Stimulated activated CD4-positive, alpha-beta T cell treated with anti-CD3 and anti-CD28 coated beads, Interleukin-4, amount 100 ng/mL, for 4 hours (primary cell): ENCODE results near the gene GARIN5B.

ENCODE experiments used
- DNase-seq, 2 experiments: peaks; one replicate each; pipeline ENCODE4 v3.0.0-alpha.2; 2020

The GARIN5B gene

DNA sequence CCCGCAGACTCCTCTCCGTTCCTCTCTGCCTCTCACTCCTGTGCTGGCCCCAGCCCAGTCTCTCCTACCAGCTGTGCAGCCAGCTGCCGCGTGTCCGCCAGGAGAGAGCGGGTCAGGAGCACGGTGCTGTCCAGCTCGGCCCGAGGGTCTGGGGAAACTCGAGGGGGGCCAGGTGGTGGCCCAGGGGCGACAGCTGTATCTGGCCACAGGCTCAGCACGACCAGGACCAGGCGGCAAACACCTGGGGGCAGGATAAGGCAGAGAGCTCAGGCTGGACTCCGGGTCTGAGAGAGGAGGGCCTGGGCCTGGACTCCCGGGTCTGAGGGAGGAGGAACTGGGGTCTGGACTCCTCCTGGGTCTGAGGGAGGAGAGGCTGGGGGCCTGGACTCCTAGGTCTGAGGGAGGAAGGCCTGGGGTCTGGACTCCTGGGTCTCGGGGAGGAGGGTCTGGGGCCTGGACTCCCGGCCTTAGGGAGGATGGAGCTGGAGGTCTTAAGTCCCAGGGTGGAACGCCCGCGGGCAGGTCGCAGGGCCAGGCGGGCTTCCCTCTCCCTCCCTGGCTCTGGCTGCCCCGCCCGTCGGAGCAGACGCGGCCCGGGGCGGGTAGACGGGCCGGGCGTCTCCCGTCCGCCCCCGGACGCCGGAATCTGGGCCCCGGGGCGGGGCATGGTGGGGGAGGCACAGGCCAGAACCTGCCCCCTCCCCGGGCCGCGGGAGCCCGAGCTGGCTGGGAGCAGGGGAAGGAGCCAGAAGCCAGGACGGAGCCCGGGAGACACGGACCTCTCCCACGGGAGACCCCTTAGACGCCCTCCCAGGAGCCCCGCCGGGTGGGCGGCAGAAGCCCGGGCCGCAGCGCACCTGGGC is 5.9 kb upstream of the GARIN5B start:
- DNase-seq: peak in 1 of 2 experiments; percentile 24

DNA sequence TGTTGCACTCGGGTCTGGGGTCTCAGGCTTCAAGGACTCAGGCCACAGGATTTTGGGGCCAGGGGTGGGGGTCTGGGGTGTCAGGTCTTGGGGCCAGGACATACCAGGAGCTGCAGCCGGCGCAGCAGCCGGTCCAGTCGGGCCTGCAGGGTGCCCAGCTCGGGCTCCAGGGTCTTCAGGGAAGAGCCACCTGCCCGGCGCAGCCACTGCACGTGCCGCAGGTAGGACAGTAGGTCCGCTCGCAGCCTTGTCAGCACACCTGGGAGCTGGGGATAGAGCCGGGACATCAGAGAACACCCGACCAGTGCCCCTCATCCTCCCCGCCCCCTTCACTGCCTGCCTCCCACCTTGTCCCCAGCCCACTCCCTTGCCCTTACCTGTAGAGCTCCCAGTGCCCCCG is 5.0 kb upstream of the GARIN5B start:
- DNase-seq: no peak

DNA sequence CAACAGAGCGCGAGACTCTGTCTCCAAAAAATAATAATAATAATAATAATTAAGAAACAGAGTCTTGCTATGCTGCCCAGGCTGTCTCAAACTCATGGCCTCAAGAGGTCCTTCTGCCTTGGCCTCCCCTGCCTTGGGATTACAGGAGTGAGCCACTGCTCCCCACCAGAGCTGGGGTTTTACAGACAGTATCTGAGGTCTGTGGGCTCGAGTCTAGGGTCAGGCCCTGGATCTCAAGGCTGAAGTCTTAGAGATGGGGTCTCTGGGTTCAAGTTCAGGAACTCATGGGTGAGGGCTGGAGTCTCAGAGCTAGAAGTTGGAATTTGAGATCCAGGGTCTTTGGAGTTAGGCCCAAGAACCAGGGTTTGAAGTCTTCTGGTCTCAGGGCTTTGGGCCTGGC is 3.7 kb upstream of the GARIN5B start:
- DNase-seq: no peak

DNA sequence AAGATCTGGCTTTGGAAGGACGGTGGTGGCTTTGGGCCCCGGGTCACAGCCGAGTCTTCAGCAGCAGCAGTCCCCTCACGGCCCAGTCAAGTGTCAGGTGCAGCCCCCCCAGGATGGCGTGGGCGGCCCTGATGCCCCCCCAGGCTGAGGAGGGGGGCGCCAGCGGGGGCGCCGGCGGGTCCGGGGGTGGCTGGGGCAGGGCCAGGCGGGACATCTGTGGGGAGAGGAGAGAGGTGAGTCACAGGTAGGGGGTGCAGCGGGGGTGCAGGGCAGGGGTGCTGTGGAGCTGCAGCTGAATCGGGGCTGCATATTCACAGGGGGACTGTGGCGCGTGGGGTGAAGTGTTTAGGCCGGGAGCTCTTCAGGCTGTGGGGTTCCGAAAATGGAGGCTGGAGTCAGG is 2.9 kb upstream of the GARIN5B start:
- DNase-seq: no peak

DNA sequence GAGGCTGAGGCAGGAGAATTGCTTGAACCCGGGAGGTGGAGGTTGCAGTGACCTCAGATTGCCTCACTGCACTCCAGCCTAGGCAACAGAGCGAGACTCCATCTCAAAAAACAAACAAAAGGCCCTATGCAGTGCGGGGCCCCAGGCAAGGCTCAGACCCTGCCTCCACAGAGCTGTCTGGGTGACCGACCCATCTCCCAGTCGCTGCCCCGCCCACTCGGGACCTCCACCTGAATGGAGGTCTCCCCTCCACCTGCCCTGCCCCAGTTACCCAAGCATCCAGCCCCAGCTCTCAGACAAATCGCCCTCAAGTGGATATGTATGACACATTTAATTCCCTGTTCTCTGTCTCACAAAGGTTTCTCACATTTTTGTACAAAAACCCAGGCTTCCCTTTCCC is 2.2 kb upstream of the GARIN5B start:
- no peak for DNase-seq

DNA sequence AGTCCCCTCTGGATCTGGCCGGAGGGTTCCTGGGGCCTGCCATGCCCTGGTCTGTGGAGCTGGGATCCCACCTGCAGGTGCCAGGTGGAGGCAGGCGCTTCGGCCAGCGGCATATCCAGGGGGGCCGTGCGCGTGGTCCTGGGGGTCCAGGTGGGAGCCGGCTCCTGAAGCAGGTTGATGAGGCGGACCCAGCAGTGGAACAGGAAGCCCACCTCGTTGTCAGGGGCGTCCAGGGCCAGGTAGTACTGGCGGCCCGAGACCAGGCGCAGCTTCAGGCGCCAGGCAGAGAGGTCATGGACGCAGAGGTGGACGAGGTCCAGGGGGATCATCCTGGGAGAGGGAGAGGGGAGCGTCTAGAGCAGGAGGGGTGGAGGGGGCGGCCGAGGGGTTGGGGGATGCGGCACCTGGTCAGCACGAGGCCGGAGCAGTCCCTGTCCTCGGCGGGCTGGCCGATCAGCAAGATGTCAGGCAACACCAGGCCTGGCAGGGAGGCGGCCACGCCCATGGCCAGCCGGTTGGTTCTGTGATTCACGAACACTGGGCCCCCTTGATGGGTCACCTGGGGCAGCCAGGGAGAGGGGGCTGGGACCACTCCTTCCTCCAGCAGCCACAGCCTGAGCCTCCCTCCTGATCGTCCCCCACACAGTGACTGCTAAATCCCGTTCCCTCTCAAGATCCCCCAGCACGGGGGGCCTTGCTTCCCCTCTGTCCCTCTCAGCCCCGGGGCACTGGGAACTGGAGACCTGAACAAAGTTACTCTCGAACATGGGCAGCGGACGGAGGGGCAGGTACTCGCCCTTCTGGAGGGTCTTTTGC is 678 bp downstream of the GARIN5B start:
- no peak for DNase-seq

DNA sequence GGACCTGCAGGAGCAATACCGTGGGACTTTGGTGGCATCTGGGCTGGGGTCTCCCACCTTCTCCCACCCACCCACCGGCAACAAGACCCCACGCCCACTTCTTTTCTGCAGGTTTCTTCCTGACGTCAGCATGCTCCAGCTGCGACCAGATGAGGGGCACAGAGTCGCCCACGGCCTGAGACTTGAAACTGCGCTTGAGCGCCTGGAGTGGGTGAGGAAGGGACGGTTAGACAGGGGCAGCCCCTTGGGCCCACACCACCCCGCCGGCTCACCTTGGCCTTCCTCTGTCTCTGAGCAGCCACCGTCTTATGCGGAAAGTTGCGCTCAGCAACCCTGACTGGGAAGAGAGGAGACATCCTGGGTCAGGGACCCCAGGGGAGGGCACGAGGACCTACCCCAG is 2.2 kb downstream of the GARIN5B start:
- no peak for DNase-seq

DNA sequence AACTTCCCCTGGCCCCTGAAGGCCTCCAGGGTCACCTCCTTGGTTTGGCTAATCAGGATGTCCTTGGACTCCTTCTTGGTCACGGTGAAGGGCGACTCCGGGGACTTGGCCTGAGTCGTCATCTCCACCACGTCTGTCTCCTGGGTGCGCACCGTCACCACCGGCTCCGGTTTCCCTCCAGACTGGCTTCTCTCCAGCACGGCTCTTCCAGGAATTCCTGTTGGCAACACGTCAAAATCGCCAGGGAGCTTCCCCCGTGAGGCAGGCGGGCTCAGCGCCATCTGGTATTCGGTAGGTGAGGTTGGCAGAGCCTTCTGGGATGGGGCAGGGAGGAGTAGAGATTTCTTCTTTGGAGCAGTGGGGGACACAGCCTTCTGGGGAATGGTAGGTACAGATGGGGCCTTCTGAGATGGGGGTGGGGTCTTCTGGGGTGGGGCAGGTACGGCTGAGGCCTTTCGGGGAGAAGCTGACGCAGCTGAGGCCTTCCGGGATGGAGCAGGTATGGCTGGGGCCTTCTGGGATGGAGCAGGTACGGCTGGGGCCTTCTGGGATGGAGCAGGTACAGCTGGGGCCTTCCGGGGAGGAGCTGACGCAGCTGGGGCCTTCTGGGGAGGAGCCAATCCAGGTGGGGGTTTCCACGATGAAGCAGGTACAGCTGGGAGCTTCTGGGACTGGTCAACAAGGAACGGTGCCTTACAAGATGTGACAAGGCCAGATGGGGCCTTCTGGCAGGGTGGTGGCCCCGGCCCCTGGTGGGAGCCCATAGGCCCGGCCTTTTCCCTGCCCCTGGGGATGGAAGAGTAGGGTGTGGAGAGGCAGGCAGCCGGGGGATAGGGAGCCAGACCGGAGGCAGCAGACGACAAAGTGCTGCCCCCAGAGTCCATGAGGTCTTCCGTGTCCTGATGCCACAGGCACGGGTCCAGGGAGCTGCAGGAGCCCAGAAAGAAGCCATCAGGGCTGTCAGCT is 3.8 kb downstream of the GARIN5B start:
- no peak for DNase-seq

DNA sequence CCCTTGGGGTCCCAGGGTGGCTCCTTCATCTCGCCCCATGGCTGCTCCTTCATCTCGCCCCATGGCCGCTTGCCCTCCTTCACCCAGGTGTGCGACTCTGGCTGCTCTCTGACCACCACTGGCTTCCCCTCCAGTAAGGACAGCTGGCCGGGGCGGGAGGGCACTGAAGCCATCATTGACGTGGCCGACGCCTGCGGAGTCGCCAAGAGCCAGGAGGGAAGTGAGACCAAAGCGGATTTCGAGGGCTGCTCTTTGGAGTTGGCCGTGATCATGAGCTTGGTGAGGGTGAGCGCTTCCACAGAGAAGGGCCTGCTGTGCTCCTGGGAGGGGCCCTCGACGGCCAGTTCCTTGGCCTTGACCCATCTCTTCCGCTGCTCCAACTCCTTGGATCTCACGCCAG is 4.6 kb downstream of the GARIN5B start:
- no peak for DNase-seq

DNA sequence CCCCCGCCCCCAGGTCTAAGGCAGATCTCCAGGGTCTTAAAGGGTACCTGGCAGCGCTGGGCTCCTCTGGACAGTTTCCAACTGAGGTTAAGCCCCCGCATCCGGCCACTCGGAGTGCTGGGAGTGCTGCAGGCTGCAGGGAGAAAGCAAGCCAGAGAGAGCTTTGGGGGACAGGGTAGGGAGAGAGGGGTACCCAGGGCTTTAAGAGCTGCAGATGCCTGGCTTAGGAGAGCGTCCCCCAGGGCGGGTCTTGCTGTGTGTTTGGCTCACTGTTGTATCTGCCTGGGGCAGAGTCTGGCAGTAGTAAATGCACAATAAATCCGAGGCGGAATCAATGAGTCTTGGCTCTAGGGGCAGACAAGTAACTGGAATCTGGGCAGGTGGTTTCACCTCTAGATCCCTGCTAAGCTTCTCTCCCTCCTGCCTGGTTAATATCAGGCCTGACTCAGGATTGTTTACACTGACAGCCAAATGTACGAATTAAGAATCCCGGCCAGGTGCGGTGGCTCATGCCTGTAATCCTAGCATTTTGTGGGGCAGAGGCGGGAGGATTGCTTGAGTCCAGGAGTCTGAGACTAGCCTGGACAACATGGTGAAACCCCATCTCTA is 7.7 kb downstream of the GARIN5B start:
- DNase-seq: no peak

DNA sequence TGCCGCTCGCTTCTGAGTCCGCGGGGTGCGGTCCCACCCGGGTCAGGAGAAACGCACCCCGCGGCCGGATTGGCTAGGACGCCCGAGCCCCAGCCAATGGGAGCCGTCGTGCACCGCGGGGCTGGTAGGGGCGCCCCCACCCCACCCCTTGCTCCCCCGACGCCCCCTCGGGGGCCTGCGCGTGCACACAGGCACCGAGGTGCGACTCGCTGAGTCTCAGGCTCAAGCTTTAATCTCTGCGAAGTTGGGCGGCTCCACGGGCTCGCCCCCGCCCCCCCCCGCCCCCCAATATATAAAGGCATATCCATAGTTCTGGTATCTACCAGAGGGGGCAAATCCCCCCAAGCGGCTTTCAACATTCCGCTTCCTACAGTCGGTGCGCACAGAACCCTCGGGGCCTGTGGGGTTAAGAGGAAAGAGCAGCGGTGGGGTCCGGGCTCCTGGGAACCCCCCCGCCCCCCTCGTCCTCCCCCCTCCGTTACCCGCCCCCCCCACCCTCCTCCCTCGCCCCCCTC is 8.3 kb downstream of the GARIN5B start, which contains the start of gene COX6B2:
COX6B2 (minus strand) TSS at position 22 of the 515 bp plus-strand sequence. CDS start 198 bp downstream, outside the sequence.
- DNase-seq: no peak

DNA sequence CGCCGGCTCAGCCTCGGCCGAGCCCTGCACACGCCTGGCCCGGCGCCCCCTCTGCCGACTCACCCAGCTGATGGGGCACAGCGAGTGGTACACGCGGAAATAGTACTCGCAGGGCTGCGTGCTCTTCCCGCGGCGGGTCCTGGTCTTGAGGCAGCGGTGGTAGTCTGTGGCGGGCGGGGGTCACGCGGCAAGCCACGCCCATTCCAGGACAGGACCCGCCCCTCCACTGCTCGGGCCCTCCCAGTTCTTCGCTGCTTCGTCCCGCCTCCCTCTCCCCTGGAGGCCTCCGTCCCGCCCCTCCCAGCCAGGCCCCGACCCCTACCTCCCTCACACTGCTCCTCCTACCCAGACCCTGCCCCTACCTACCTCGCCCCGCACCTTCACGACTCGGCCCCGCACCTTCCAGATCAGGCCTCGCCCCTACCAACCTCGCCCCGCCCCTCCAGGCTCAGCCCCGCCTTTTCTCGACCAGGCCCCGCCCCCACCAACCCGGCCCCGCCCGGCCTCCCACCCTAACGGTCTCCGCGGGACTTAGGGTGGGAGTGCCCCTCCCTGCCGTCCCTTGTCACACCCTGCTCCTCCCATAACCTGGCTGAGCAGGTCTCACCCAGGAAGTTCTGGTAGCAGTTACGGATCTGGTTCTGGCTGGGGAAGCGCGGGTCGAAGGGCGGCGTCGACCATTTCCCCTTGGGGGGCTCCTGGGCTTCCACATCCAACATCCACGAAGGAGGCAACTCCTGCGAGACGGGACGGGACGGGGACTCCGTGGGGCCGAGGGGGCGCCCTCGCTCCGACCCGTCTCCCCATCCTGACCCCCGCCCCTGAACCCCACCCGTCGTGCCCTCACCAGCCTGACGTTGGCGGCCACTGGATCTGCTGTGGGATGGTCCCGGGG is 9.0 kb downstream of the GARIN5B start:
- peak; percentile 46 to 56 for DNase-seq

DNA sequence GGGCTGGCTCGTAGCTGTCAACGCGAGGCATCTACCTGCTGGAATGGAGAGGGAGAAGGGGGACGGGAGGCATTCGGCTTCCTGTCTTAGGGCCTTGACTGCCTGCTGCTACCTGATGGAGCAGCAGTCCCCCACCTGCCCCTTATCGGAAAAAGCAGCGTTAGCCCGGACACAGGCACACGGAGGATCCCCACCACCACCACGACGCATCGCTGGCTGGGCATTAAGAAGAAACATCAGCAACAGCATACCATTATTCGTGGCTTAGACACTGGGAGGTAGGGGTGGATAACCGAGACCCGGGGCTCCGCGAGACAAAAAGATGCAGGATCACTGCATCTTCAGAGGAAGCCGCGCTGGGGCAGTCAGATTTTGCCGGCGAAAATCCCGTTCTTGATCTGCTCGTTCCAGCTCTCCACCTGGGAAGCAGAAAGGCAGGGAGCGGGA is 9.7 kb downstream of the GARIN5B start:
- no peak for DNase-seq

DNA sequence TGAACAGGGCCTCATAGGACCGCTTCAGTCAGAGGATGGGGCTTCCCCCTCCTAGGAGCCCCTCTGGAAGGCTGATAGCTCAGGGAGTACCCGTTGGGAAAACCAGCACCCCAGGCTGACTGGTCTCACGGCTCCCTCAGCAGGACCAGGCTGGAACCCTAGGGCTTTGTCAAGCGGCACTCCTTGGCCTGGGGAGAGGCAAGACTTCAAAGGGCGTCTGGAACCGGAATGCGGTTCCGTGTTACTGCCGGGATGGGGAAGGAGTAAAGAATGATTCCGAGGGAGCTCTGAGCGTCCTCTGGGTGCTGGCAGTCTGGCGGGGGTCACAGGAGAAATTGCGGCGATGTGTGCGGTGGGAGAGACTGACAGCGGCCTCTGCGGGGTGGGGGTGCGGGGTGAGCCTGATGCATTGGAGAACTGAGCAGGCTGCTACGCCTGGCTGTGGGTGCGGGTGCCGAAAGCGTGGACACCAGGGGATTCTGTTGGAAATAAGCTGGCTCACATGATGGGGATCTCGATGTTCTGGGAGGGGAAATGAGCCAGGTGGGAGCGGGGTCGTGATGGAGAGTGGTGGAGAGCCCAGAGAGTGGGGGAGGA is 10.4 kb downstream of the GARIN5B start:
- no peak for DNase-seq

DNA sequence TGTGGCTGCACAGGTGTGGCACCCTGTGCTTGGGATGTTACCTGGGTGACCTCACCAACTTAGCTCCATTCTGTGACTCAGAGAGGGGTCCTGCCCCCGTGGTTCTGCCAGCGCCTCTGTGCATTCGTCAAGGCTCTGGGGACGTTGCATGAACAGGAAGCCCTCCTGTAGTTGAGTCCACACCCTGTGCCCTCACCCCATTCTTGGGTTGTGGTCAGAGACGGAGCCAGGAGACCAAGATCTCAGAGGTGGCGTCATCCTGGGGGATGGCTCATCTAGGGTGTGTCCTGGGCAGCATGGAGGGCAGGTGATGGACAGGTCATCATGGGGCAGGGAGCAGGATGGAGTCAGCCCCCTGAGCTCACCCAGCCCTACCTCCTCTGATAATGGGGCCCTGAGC is 11.0 kb downstream of the GARIN5B start:
- no peak for DNase-seq

DNA sequence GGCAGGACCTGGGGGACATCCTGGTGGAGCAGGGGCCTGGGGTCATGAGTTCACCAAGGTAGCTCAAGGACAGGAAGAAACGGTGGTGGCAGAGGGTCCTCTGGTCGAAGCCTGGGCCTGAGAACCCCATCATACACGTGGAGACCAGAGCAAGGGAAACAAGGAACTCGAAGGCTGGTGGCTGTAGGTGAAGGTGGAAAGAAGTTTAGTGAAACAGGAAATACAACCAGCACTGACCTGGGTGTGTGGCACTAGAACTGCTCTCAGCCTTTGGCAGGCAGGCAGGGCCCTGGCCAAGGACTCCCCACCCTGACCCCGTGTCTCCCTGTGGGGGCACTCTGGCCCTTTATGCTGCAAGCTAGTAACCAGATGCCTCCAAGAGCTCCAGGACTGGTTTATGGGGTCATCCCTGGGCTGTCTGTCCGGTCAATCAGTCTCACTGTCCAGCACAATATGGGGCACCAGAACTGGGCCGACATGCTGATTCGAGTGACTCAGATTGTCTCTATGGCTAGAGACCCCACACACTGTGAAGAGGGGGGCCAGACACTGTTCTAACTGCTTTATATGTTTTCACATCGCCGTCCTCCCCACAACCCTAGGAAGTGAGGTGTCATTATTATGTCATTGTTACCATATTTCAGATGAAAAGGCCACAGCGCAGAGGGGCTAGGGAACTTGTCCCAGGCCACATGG is 12.3 kb downstream of the GARIN5B start:
- no peak for DNase-seq

DNA sequence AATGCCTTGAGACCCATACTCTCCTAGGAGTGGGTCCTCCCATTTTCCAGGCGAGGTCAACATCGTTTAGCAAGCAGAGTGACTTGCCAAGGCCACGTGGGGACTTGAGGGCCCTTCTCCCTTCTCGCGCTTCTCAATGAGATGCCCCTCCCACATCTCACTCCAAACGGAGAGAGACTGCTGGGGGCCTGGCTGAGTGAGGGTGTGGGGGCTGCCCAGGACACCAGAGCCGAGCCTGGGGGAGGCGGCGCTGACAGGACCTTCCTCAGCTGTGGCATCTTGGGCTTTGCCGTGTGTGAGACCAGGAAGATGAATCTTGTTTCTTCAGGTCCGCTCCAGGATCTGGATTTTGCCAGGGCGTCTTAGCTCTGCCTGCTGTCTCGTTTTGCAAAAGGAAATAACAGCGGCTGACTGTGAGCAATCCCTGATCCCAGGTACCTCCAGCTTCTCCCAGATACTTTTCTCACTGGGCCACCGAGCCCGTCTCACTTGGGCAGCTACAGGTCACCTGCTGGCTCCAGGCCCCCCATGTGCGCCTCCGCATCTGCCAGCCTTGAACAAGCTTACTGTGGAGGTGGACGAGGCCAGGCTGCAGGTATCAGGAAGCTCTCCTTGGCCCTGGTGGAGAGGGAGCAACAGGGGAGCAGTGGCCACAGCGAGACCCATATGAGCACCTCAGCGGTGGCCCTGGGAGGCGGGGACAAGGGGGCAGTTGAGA is 14.6 kb downstream of the GARIN5B start:
- DNase-seq: no peak

DNA sequence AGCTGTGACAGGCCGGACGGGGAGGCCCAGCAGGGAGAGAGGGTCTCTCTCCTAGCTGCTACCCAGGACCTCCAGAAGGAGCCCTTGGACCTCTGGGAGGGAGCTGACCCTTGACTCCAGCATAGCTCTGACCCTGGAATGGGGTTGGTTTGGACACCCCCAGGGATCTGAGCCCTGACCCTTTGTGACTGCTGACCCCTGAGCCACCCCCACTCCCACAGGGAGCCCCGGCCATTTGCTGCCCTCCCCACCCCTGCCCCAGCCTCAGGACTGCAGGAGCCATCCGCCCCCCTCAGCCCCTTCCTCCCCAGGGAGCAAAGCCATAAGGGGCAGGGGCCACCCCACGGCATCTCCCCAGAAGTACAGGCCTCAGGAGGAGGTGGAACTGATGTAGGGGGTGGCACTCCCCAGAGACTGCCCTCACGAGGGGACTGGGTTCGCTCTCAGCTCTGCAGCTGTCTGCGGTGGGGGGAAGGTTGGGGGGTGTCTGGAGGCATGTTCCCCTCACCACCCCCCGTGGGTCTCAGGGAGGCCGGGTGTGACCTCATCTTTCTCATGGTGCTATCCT is 15.5 kb downstream of the GARIN5B start:
- DNase-seq: no peak
